Calu3 (cell line): ENCODE results near the gene CHST8. TPM values are rescaled to one million over a fixed set of nuclear protein-coding genes. Genes with fewer than 3 reads are reported as not detected.

Experiments used
- BruUV-seq: library from RNA; stranded (reverse); fragments of 400-500 nt; replicated peaks from 2 replicates; lab custom pipeline; 2021; lab: Mats Ljungman, UMichigan
- CTCF ChIA-PET: fragments of 300-600 bp; sonication (Branson Sonifier 250); formaldehyde crosslinking; loops from one replicate; lab custom pipeline; 2022; ENCODE audit warnings: antibody characterized with exemption; lab: Charles Lee
- DNase-seq: peaks from one replicate; pipeline ENCODE4 v3.0.0; 2022
- H3K27ac Mint-ChIP-seq: one replicate; pipeline ENCODE4 v1.8.0; 2022; ENCODE audit warnings: mixed read lengths; ENCODE audit not compliant: unreplicated experiment
- H3K27me3 Mint-ChIP-seq: one replicate; pipeline ENCODE4 v1.8.0; 2022; ENCODE audit warnings: mixed read lengths; ENCODE audit not compliant: unreplicated experiment
- H3K36me3 Mint-ChIP-seq: one replicate; pipeline ENCODE4 v1.8.0; 2022; ENCODE audit warnings: mild to moderate bottlenecking, moderate library complexity, mixed read lengths; ENCODE audit not compliant: insufficient read depth, unreplicated experiment
- H3K4me1 Mint-ChIP-seq: one replicate; pipeline ENCODE4 v1.8.0; 2022; ENCODE audit warnings: mild to moderate bottlenecking, low read depth, mixed read lengths; ENCODE audit not compliant: unreplicated experiment
- H3K4me3 Mint-ChIP-seq: one replicate; pipeline ENCODE4 v1.8.0; 2022; ENCODE audit warnings: mild to moderate bottlenecking, low read depth, moderate library complexity, mixed read lengths; ENCODE audit not compliant: unreplicated experiment
- H3K9me3 Mint-ChIP-seq: one replicate; pipeline ENCODE4 v1.8.0; 2022; ENCODE audit warnings: low read depth, mixed read lengths; ENCODE audit not compliant: unreplicated experiment
- CTCF ChIP-seq: fragments of 200-600 bp; IDR thresholded peaks from one replicate; pipeline ENCODE4 v1.8.0; 2022; ENCODE audit warnings: antibody characterized with exemption; ENCODE audit not compliant: unreplicated experiment
- intact Hi-C: fragments of 100-400 bp; cut with micrococcal nuclease; formaldehyde crosslinking; loops from one replicate; pipeline ENCODE4 v1.10.0; 2022; ENCODE audit not compliant: unreplicated experiment
- total RNA-seq: library from RNA; stranded (reverse); gene quantifications from 2 replicates; pipeline ENCODE4 v1.2.3, GENCODE V29; 2022

CHST8 gene
- total RNA-seq, 1 experiment from 2014 or later, result not detected

- H3K9me3 Mint-ChIP-seq, result no peaks in the 10 kb centered on the region
- H3K27ac Mint-ChIP-seq, result no peak overlapping the region
- intact Hi-C loops, result no loop called here
- peaks cover 20% of the 10 kb centered on the region for H3K36me3 Mint-ChIP-seq
- H3K4me3 Mint-ChIP-seq, result no peak overlapping the region
- H3K27me3 Mint-ChIP-seq, result no peaks in the 10 kb centered on the region
- H3K4me1 Mint-ChIP-seq, result no peaks in the 10 kb centered on the region
- no peak for DNase-seq
- BruUV-seq, result no TSS peak
- TF ChIP-seq CTCF, result no peak
- CTCF ChIA-PET, result no interaction called here
Measured at GRCh38 chr19:33803383-33803782, 181.6 kb downstream of the CHST8 start.

GRCh38 chr19:33804021-33804799 lies 182.5 kb downstream of the CHST8 start:
- intact Hi-C loops, result no loop called here
- H3K4me1 Mint-ChIP-seq, result no peaks in the 10 kb centered on the region
- CTCF ChIA-PET, result interaction anchor here (0.6 kb wide), 1 partner anchor 467 kb away, joined by 4 read pairs; no protein-coding TSS in a partner anchor
- no peak overlapping the region for H3K27ac Mint-ChIP-seq
- TF ChIP-seq CTCF, result no peak
- no peak overlapping the region for H3K4me3 Mint-ChIP-seq
- no peaks in the 10 kb centered on the region for H3K27me3 Mint-ChIP-seq
- BruUV-seq, result no TSS peak
- H3K9me3 Mint-ChIP-seq, result no peaks in the 10 kb centered on the region
- H3K36me3 Mint-ChIP-seq, result peaks cover 20% of the 10 kb centered on the region
- peak; percentile 41 for DNase-seq

GRCh38 chr19:33805313-33805712 lies 183.6 kb downstream of the CHST8 start:
- DNase-seq, result no peak
- peaks cover 21% of the 10 kb centered on the region for H3K36me3 Mint-ChIP-seq
- H3K4me1 Mint-ChIP-seq, result peaks cover 9% of the 10 kb centered on the region
- H3K27me3 Mint-ChIP-seq, result no peaks in the 10 kb centered on the region
- no peak for TF ChIP-seq CTCF
- intact Hi-C loops, result no loop called here
- CTCF ChIA-PET, result no interaction called here
- no TSS peak for BruUV-seq
- no peak overlapping the region for H3K4me3 Mint-ChIP-seq
- no peak overlapping the region for H3K27ac Mint-ChIP-seq
- no peaks in the 10 kb centered on the region for H3K9me3 Mint-ChIP-seq

GRCh38 chr19:33805840-33806433 lies 184.2 kb downstream of the CHST8 start:
- Mint-ChIP-seq H3K4me3 (no peak overlapping the region), H3K27me3 (no peaks in the 10 kb centered on the region), H3K4me1 (peaks cover 9% of the 10 kb centered on the region), H3K36me3 (peaks cover 20% of the 10 kb centered on the region), H3K9me3 (no peaks in the 10 kb centered on the region), H3K27ac (no peak overlapping the region)
- no peak for TF ChIP-seq CTCF
- CTCF ChIA-PET, result no interaction called here
- no peak for DNase-seq
- BruUV-seq, result no TSS peak
- intact Hi-C loops, result no loop called here
